HG02970 (cell line): Measurements from ENCODE around the gene HAT1.
"Not testable (repeated sequence)": the region's sequence is repeated elsewhere in the genome, so short reads cannot be mapped to it uniquely, and the experiment has no call there.

ENCODE experiments used
- ATAC-seq: cut with Tn5 transposase; IDR thresholded peaks from one replicate; pipeline ENCODE4 v1.9.1; 2021; ENCODE audit warnings: mild to moderate bottlenecking, moderate library complexity, moderate number of reproducible peaks; ENCODE audit not compliant: unreplicated experiment, low FRiP score

The HAT1 gene

DNA sequence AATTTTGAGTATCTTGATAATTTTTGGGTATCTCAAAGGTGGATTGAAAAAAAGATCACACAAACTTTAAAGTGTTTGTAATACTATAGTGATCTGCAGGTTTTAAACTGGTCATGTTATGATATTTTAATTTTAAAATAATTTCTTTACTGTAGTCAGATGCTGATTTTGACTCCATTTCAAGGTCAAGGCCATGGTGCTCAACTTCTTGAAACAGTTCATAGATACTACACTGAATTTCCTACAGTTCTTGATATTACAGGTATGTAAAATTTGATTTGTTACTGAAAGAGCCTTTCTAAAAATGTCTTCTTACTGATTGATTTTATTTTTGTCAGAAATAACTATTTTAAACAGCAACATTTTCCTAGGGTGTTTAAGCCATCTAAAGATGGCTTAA is 44.4 kb downstream of the HAT1 start:
- no peak for ATAC-seq

DNA sequence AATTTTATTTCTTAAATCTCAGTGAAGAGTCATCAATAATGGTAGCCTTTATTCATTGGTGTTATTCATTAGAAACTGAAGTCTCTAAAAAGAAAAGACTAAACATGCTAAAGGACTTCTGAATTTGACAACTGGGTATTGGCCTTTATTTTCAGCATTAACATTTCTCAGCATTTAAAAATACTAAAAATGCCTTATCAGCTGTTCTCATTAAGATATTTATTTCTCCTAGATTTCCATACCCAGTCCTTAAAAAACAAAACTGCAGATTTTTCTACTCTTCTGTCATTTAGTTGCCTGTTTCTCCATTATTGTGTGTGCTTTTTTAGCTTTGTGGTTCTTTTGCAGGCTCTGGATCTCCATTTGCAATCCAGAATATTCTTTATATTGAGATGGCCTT is 46.2 kb downstream of the HAT1 start:
- no peak for ATAC-seq

DNA sequence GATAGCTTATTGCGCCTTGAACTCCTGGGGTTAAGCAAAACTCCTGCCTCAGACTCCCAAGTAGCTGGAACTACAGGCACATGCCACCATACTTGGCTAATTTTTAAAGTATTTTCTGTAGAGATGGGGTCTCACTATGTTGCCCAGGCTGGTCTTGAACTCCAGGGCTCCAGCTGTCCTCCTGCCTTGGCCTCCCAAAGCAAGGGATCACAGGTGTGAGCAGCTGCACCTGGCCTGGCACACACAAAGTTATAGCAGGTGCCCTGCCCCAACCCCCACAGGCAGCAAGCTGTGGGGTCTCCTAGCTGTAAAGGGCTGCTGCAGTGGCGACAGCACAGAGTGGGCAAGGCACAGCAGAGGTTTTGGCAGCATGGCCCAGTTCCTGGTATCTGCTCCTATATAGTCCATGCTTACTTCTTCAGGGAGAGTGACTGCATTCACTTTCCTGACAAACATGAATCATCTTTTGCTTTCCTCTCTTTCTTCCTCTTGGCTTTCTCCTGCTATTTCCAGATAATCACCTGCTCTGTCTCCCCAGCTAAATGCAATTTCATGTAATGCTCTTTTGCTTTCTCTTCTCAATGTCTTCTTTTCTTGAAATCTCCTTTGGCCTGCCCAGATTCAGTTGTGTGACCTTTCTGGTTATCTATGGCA is 50.2 kb downstream of the HAT1 start:
- ATAC-seq, result no peak

DNA sequence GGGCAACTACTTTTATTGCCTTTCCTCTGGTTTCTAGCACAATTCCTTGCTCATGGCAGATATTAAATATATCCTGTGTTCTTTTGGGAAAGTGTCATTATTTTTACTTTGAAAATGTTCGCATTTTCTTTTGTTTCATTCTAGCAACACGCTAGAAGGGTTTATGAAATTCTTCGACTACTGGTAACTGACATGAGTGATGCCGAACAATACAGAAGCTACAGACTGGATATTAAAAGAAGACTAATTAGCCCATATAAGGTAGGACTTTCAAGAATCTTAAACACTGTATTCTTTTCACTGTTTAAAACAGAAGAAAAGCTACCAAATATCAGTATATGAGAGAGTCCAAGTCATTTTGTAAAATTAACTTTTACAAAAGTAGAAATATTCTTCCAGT is 56.8 kb downstream of the HAT1 start:
- no peak for ATAC-seq

DNA sequence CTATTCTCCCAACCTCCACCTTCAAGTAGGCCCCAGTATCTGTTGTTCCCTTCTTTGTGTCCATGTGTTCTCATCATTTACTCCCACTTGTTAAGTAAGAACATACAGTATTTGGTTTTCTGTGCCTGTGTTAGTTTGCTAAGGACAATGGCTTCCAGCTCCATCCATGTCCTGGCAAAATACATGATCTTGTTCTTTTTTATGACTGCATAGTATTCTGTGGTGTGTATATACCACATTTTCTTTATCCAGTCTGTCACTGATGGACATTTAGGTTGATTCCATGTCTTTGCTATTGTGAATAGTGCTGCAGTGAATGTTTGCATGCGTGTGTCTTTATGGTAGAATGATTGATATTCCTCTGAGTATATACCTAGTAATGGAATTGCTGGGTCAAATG is 61.7 kb downstream of the HAT1 start:
- not testable (repeated sequence) for ATAC-seq

DNA sequence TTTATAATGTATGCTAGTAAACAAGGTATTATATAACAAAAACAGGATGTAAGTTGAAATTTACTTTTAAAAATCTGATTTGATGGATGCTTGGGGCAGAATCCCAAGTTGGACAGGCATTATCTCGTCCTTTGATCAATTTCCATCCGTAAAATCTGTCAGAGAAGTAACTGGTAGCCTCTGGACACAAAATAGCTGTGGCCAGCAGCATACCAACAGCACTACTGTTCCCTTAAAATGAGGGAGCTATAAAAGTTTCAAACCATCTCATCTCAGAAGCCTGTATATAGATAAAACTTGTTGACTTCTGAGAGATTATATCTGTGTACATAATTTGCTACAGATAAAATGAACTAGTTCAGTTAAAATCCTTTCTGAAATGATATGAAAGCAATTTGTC is 62.8 kb downstream of the HAT1 start:
- no peak for ATAC-seq

DNA sequence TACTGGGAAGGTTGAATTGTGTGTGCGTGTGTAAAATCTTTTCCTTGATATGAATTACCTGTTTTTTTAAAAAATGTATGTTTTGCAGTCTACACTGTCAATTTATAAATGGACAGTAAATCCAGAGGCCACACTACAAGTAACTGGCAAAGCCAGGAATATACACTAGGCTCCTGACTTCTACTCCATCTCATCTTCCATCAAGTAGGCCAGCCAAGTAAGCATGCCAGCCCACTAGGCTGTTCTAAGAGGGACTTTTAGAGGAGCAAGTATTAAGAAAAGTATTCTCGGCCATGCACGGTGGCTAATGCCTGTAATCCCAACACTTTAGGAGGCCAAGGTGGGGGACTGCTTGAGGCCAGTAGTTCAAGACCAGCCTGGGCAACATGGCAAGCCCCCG is 64.5 kb downstream of the HAT1 start:
- ATAC-seq, result no peak

DNA sequence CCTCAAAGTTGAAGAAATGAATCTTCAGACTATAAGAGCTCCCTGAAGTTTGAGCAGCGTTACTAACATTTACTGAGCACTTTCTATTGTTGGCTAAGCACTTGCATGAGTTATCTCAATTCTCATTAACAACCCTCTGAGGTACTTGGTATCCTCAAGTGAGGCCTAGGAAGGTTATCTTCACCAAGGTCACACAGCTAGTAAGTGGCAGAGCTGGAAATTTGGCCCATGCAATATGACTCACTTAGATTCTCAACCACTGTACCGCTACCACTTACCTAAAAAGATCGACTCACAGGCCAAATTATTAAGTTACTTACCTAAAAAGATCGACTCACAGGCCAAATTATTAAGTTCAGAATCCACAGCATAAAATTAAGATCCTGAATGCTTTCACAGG is 68.8 kb downstream of the HAT1 start:
- ATAC-seq, result no peak

DNA sequence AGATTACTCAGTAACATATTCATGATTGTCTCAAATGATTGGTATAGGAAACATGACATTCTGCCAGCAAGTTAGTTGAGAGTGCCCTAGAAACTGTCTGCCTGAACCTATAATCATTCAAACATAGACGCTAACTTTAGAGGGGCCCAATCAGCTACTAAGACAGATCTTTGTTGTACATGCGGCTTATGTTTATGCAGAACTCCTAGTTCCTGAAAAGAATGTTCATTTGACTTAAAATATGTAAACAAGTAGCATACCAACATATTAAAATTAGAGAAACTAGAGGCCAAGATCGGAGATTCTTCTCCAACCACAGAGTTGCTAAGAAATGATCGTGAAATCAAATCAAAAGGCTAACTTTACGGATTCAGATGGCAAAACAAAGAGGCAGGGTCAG is 73.3 kb downstream of the HAT1 start:
- no peak for ATAC-seq

DNA sequence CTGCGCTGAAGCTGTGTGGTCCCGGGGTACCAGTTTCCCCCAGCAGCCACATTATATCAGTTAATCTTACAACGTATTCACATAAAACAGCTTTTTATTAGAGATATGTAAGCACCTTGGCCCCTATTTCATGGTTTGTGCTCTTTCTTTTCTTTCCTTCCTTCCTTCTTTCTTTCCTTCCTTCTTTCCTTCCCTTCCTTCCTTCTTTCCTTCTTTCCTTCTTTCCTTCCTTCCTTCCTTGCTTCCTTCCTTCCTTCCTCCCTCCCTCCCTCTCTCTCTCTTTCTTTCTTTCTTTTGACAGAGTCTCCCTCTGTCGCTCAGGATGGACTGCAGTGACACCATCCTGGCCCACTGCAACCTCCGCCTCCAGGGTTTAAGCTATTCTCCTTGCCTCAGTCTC is 73.8 kb downstream of the HAT1 start:
- no peak for ATAC-seq

DNA sequence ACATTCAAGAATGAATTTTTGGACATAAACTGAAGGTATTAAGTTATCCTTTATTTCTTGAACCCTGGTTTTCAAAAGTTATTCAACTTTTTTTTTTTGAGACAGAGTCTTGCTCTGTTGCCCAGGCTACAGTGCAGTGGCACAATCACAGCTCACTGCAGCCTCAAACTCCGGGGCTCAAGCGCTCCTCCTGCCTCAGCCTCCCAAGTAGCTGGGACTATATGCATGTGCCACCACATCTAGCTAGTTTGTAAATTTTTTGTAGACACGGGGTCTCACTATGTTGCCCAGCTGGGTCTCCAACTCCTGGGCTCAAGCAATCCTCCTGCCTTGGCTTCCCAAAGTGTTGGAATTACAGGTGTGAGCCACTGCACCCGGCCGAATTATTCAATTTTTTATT is 74.8 kb downstream of the HAT1 start:
- ATAC-seq, result not testable (repeated sequence)

DNA sequence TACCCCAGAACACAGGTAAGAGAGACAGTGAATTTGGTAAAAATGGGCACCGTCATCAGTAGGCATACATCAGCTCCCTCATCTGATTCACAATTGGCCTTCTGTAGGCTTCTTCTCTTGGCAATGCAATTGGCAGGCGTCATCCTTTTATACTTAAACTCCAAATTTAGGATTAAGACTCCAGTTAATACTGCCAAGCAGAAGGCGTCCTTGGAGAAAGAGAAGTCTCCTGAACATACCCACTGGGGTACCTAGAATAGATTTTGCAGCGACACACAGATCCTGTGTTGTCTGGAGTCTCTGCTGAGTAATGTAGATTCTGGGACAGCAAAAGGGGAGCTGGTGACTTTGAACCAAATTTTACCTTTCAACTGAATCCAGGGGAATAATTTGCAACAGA is 76.9 kb downstream of the HAT1 start:
- ATAC-seq, result no peak

DNA sequence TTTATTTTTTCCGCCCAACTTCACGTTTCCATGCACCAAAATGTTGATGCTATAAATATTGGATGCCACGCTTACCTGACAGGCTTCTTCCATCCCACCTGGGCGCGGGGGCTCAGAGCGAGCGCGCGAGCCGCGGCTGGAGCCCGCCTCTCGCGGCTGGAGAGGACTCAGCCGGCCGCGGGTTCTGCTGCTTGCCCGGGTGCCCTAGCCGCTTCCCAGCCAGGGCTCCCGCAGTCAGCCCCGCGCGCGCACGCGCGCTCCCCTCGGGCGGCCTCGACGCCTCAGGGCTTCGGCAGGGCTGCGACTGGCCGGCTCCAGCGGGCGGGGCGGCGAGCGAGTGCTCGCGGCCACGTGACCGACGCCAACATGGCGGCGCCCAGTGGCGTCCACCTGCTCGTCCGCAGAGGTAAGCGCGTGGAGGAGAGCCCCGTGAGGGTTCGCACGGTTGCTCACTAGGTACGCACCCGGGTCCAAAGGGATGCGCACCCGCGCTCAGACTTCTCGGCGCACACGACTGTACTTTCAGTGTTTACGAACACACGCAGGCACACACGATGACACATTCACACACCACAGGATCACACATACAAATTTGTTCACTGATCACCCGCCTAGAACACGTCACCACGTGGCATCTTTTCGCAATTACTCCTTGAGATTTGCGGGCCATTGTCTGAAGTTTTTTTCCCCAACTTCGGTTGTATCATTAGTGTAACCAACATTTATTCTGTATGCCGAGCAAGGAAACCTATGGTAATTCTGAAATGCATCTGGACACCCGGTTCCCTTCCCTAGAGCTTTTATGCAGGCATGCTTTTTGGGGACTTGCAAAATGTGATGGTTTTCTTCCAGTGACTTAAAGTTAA is 77.6 kb downstream of the HAT1 start, which contains the start of gene METAP1D:
METAP1D (plus strand) TSS at position 350 of the 866 bp plus-strand sequence; CDS start at position 367, 17 bp downstream.
- ATAC-seq, result peak; percentile 95

DNA sequence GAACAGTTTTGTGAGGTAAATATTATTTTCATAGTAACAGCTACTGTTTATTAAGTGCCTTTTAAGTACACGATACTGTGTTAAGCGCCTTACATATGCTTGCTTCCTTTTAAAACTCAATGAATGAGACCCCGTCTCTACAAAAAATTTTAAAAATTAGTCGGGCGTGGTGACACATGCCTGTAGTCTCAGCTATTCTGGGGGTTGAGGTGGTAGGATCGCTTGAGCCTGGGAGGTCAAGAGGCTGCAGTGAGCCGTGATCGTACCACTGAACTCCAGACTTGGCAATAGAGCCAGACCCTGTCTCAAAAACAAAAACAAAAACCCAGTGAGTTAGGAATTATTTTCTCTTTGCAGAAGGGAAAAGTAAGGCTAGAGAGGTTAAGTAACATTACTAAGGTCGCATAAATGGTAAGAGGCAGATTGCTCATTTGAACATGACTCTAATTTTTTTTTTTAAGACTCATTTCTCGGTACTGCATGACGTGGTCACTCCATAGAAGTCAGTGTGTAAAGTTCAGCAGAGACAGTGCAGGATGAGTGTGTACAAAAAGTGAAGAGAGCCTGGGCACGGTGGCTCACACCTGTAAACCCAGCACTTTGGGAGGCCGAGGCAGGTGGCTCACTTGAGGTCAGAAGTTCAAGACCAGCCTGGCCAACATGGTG is 78.6 kb downstream of the HAT1 start:
- no peak for ATAC-seq

DNA sequence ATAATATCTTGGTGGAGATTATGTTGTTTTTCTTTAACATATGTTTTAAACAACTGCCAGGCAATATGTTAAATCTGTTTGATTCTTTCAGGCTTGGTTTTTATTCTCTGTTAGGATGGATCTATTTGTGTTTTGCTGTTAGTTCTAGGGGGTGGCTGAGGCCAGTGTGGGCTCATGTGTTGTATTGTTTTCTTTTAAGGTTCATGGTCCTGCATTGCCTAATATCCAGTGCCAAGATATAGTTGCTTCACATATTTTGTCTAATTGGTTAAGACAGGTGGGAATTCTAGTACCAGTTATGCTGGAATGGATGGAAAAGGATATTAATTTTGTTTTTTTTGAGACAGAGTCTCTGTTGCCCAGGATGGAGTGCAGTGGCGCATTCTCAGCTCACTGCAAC is 85.1 kb downstream of the HAT1 start:
- no peak for ATAC-seq

DNA sequence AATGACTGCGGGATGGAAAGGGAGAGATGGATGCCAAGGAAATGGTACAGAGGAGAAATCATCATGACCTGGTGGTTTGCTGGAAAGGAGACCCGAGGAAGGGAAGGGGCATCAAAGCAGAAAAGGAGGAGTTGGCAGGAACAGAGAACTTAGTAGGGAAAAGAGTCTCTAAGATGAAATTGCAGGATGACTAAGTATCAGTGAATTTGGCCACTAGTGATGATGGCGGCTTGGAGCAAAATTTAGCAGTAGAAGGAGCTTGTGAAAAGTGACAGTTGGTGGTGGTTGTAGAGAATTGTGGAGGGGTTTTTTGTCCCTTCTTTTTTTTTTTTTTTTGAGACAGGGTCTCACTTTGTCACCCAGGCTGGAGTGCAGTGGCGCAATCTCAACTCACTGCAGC is 87.6 kb downstream of the HAT1 start:
- ATAC-seq, result no peak

DNA sequence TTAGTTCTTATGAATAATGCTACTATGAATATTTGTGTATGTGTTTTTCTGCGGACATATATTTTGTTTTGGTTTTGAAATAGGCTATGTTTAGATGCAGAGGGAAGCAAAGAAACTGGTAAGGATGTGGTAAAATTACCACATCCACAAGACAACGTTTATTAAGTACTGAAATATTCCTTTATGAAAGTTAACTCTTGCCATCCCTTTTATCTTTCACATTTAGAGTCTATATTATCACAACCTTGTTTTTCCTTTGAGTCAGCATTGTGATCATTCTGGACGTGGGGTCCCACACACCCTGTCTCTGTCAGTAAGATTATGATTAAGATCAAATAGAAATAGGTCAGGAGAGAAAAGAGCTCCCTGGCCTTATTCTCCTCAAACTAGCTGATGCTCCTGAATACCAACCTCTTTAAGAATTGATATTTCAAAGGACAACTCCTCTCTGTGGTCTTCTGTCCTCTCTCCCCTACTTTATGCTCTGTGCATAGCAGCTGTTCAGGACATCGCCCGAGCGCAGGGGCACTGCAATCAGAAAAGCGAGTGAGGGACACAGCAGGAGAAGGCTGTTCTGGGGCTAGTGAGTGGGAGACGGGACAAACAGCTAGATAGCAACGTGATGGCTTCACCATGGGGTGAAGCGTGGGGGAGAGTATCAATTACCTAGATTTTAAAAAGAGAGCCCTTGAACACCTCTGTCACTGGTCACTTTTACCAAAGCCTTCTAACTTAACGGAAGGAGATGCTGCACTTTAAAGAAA is 89.7 kb downstream of the HAT1 start:
- no peak for ATAC-seq

DNA sequence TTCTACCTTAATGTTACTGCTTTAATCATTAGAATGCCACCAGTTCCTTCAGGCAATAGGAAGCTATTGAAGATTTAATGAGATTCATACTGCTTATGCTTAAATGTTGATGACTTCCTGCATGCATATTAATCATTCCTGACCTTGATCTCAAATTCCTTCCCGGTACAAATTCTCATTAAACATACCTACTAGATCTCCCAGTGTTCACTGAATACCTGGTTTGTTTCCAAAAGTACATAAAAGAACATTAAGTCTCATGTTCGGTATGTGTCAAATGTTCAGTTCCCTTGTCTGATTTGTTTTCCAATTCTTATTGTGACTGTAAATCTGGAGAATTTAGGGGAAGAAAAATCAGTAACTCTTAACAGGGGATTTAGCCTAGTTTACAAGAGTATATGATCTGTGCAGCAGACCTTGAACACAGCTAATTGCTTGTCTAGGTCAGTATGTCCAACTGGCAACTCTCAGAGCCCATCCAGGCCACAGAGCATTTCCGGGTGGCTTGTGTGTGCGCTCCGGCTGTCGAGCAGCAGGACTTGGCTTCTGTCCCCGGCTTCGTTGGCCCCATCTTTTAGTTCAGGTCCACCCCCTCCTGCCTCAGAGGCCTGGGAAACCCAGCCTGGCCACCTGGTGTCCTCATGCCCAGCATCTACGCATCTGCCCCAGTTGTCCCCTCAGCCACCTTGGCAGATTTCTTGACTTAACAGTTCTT is 90.6 kb downstream of the HAT1 start:
- ATAC-seq, result no peak

DNA sequence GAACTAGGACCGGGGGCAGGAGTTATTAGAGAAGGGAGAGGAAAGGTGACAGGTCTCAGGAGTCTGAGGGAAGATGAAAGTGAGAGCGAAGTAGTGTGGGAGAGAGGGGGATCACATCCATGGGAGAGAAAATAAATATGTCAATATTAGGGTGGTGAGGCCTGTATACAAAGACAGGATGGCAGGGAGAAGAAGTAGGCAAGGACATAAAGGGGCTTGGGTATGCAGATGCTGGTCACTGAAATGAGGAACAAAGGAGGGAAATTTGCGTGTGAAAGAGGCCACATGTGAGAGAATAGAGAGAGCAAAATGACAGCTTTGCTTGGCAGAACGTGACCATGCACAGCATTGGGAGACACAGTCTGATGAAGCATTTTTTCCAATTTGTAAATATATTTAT is 91.1 kb downstream of the HAT1 start:
- no peak for ATAC-seq
